HG03060 (cell line): ENCODE measurements around the gene KIAA1328.
"Not testable (repeated sequence)": the region's sequence is repeated elsewhere in the genome, so short reads cannot be mapped to it uniquely, and the experiment has no call there.

ENCODE experiments used
- ATAC-seq: cut with Tn5 transposase; IDR thresholded peaks from one replicate; pipeline ENCODE4 v1.9.1; 2021; ENCODE audit warnings: low read depth, moderate number of reproducible peaks; ENCODE audit not compliant: unreplicated experiment

KIAA1328 gene

GRCh38 chr18:37124516-37124915 lies 295.6 kb downstream of the KIAA1328 start:
- no peak for ATAC-seq

GRCh38 chr18:37135177-37135576 lies 306.2 kb downstream of the KIAA1328 start:
- ATAC-seq = no peak

- ATAC-seq = no peak
These were observed 309.5 kb downstream of the KIAA1328 start for GRCh38 chr18:37138456-37138855.

- ATAC-seq = no peak
These were observed 310.9 kb downstream of the KIAA1328 start for GRCh38 chr18:37139876-37140275.

- ATAC-seq = no peak
These were observed 316.0 kb downstream of the KIAA1328 start for GRCh38 chr18:37144921-37145320.

- ATAC-seq = no peak
These were observed 327.5 kb downstream of the KIAA1328 start for GRCh38 chr18:37156330-37156942.

- no peak for ATAC-seq
These were observed 331.3 kb downstream of the KIAA1328 start for GRCh38 chr18:37160038-37160820.

- ATAC-seq = no peak
These were observed 332.6 kb downstream of the KIAA1328 start for GRCh38 chr18:37161491-37161890.

- ATAC-seq = no peak
These were observed 333.6 kb downstream of the KIAA1328 start for GRCh38 chr18:37162551-37162950.

GRCh38 chr18:37163119-37163518 lies 334.2 kb downstream of the KIAA1328 start:
- no peak for ATAC-seq

GRCh38 chr18:37166491-37166890 lies 337.6 kb downstream of the KIAA1328 start:
- ATAC-seq = no peak

- not testable (repeated sequence) for ATAC-seq
These were observed 338.0 kb downstream of the KIAA1328 start for GRCh38 chr18:37166966-37167365.

- ATAC-seq = no peak
These were observed 342.1 kb downstream of the KIAA1328 start for GRCh38 chr18:37170984-37171383.

GRCh38 chr18:37173384-37173783 lies 344.5 kb downstream of the KIAA1328 start:
- no peak for ATAC-seq

- ATAC-seq = no peak
These were observed 347.0 kb downstream of the KIAA1328 start for GRCh38 chr18:37175727-37176620.

- no peak for ATAC-seq
These were observed 347.7 kb downstream of the KIAA1328 start for GRCh38 chr18:37176621-37176934.

GRCh38 chr18:37179384-37179783 lies 350.5 kb downstream of the KIAA1328 start:
- ATAC-seq = no peak

GRCh38 chr18:37180086-37180485 lies 351.2 kb downstream of the KIAA1328 start:
- no peak for ATAC-seq

- ATAC-seq = no peak
These were observed 353.6 kb downstream of the KIAA1328 start for GRCh38 chr18:37182340-37183135.

GRCh38 chr18:37184209-37184868 lies 355.4 kb downstream of the KIAA1328 start:
- ATAC-seq = no peak
